Adrenal gland (tissue), 12 donors: ENCODE data around the gene APH1A. TPM values are rescaled to one million over a fixed set of nuclear protein-coding genes. Genes with fewer than 3 reads are reported as not detected.

Source experiments
- DNase-seq, 7 donors: peaks; one replicate each; pipeline ENCODE4 v3.0.0-alpha.2; 2019 to 2020
- H3K27ac ChIP-seq, 5 donors: fragments of 200-600 bp; sonication (generic) in 4 of 5; 1 replicate in 3 of 5; 2 replicates in 2 of 5; pipeline versions ENCODE4 v1.5.1 to v1.8.0; 2016 to 2020; ENCODE audit warnings: mild to moderate bottlenecking in 1 of 5
- H3K27me3 ChIP-seq: fragments of 200-600 bp; 2 replicates; pipeline ENCODE4 v1.8.0; 2021
- H3K36me3 ChIP-seq, 2 donors: fragments of 200-600 bp; replicated peaks in 1 of 2; 1 replicate in 1 of 2; 2 replicates in 1 of 2; pipeline versions ENCODE4 v1.5.1 to v1.8.0; 2018 to 2022
- H3K4me1 ChIP-seq, 2 donors: fragments of 200-600 bp; replicated peaks in 1 of 2; 1 replicate in 1 of 2; 2 replicates in 1 of 2; pipeline versions ENCODE4 v1.5.1 to v1.8.0; 2018 to 2021
- H3K4me3 ChIP-seq, 4 donors: fragments of 200-600 bp; sonication (generic) in 3 of 4; one replicate each; pipeline ENCODE4 v1.5.1; 2016 to 2018
- H3K9me3 ChIP-seq, 3 donors: fragments of 200-600 bp; sonication (generic) in 1 of 3; replicated peaks in 1 of 3; 1 replicate in 2 of 3; 2 replicates in 1 of 3; pipeline versions ENCODE4 v1.5.1 to v1.8.0; 2016 to 2021
- POLR2A ChIP-seq, 2 donors: fragments of 450-650 bp; IDR thresholded peaks; one replicate each; pipeline ENCODE4 v1.6.1; 2017; ENCODE audit warnings: antibody characterized with exemption in 2 of 2, mild to moderate bottlenecking in 2 of 2, moderate library complexity in 1 of 2
- WGBS, 4 donors: extraction: QIAGEN DNeasy Blood & Tissue Kit in 2 of 4; methylation state at CpG; one replicate each; pipeline versions ENCODE4 v1.1.5 to v1.1.7; 2013 to 2017; 5-methylcytosine and 5-hydroxymethylcytosine counted together
- intact Hi-C, 2 donors: fragments of 100-400 bp; cut with DNase I; formaldehyde crosslinking; loops; one replicate each; pipeline versions ENCODE4 v1.14.1 to v1.15.0; 2022 to 2023
- polyA plus RNA-seq, 3 donors: library from polyadenylated mRNA; stranded (reverse); fragments of 200-250 nt in 2 of 3; fragments of 350-450 nt in 1 of 3; fragmentation: Illumina TruSeq in 1 of 3; extraction: RNeasy Lipid Tissue Mini Kit (QIAGEN cat#74804) in 1 of 3; gene quantifications; one replicate each; pipeline ENCODE4 v1.2.3, GENCODE V29; 2013 to 2014
- total RNA-seq, 9 donors: library from RNA; depleted of rRNA in 4 of 9; stranded (reverse); fragments of >200 nt in 4 of 9; fragments of 120-200 nt in 1 of 9; fragmentation: NEBNext Ultra II Directional in 1 of 9; extraction: Animal tissue kit (Norgen Biotek cat#: 25700) in 1 of 9; gene quantifications; one replicate each; pipeline versions ENCODE4 v1.1.0 to v1.2.4, GENCODE V29; 2013 to 2023
- TF ChIP-seq, protein P1 (sequence below), 6 experiments: fragments of 450-650 bp in 4 of 6; fragments of 200-600 bp in 2 of 6; sonication (generic) in 1 of 6; IDR thresholded peaks; 1 replicate in 5 of 6; 2 replicates in 1 of 6; pipeline versions ENCODE4 v1.5.1 to v1.8.0; 2016 to 2021; ENCODE audit warnings: antibody characterized with exemption in 6 of 6, mild to moderate bottlenecking in 2 of 6, moderate library complexity in 1 of 6
- donor health status: healthy with polysubstance abuse.
- donor health status: Bipolar disorder and iron deficiency.
- donor health status: DM: yes; HTN: yes; CAD: no.
- donor health status: DM: no; HTN: no; CAD: no.
- donor health status: DM: no; HTN: no; CAD: no.
- donor health status: DM: yes; HTN: yes; CAD: no.

APH1A gene
- total and polyA plus RNA-seq, 12 donors: 59.4 to 179 (median 114) TPM

DNA sequence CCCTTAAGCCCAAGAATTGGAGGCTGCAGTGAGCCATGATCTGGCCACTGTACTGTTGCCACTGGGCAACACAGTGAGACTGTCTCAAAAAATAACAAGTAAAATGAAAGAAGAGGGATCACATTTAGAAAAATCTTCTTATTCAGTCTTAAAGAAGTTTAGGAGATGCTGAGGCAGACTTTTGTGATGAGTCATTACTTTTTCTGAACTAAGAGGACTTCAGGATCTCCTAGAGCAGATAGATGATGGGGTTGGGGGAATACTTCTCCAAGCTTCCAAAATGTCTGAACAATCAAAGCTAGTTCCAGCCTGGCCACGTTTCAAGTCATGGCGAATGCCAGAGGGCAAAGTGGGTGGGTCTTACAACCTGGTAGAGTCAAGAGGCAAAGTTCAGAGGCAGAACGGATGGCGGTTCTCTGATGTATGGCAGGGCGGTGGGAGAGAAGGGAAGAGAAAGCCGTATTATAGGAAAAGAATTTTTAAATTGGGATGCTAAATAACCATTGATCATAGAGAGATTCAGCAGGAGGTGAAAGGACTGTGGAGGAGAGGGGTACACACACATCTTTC lies 11.4 kb upstream of the APH1A start:
- Histone ChIP-seq H3K36me3 (no peaks in the 10 kb centered on the region), H3K4me1 (peaks cover 12 to 15% of the 10 kb centered on the region in 2 donors), H3K4me3 (no peak overlapping the region), H3K27ac (peak overlapping the region in 3 of 5 donors; percentile 89 to 94 (median 93)), H3K27me3 (no peaks in the 10 kb centered on the region), H3K9me3 (no peaks in the 10 kb centered on the region)
- DNase-seq: no peak
- no peak for TF ChIP-seq POLR2A (IDR thresholded peaks at IDR 0.05)
- TF ChIP-seq, protein P1, sequence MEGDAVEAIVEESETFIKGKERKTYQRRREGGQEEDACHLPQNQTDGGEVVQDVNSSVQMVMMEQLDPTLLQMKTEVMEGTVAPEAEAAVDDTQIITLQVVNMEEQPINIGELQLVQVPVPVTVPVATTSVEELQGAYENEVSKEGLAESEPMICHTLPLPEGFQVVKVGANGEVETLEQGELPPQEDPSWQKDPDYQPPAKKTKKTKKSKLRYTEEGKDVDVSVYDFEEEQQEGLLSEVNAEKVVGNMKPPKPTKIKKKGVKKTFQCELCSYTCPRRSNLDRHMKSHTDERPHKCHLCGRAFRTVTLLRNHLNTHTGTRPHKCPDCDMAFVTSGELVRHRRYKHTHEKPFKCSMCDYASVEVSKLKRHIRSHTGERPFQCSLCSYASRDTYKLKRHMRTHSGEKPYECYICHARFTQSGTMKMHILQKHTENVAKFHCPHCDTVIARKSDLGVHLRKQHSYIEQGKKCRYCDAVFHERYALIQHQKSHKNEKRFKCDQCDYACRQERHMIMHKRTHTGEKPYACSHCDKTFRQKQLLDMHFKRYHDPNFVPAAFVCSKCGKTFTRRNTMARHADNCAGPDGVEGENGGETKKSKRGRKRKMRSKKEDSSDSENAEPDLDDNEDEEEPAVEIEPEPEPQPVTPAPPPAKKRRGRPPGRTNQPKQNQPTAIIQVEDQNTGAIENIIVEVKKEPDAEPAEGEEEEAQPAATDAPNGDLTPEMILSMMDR (IDR thresholded peaks at IDR 0.05): no peak
- whole genome bisulfite sequencing, 4 donors: 79 to 82% (median 80%) methylated on average over 6 of the region's 6 CpGs
- intact Hi-C loops: no loop called here

DNA sequence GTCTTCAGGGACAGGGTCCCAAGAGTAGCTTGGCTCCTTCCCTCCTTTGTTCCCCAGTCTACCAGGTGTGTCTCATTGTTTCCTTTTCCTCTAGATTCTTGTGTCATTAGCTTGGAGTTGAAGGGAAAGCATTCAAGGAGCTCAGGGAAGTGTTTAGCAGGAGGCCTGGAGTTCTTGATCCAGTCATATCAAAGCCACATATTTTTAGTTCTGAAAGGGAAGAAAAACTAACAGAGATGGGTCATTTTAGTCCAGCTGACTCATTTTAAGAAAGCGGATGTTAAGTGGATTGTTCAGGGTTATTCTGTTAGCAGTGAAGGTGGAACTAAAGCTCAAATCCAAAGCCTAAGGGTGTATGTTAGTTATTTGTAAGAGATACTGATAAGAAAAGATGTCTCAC lies 4.5 kb upstream of the APH1A start:
- TF ChIP-seq, protein P1 (IDR thresholded peaks at IDR 0.05): no peak
- WGBS, 4 donors: 35 to 47% (median 45%) methylated on average over 1 of the region's 1 CpG
- no peaks in the 10 kb centered on the region for H3K9me3 ChIP-seq
- intact Hi-C loops: no loop called here
- no peaks in the 10 kb centered on the region for H3K36me3 ChIP-seq
- H3K27ac ChIP-seq: peak overlapping the region in 2 of 5 donors; percentile 8 to 22
- H3K4me3 ChIP-seq: no peak overlapping the region
- H3K27me3 ChIP-seq: no peaks in the 10 kb centered on the region
- H3K4me1 ChIP-seq: peaks cover 6 to 7% of the 10 kb centered on the region in 2 donors
- DNase-seq: no peak

DNA sequence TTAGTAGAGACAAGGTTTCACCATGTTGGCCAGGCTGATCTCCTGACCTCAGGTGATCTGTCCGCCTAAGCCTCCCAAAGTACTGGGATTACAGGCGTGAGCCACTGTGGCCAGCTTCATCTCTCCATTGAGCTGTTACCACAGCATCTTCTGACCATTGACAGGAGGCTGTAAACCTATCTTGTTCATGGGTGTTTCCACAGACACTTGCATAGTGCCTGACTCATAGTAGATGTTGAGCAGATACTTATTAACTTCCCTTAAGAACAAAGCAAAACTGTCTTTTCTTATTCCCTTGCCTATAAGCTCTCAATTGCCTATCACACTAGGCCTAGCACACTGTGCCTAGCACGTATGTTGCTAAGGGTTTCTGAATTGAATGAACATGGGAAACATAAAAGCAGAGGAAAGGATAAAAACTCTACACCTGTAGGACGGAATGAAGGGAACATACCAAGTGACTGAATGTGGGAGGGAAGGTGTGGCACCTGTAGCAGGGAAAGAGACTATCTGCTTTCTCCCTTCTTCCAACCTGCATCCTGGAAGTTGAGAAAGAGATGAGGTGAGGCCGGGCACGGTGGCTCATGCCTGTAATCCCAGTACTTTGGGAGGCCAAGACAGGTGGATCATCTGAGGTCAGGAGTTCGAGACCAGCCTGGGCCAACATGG lies 2.6 kb upstream of the APH1A start:
- no peak for TF ChIP-seq POLR2A (IDR thresholded peaks at IDR 0.05)
- TF ChIP-seq, protein P1 (IDR thresholded peaks at IDR 0.05): no peak
- WGBS, 4 donors: 92 to 95% (median 94%) methylated on average over 6 to 7 of the region's 7 CpGs
- peaks cover 16 to 18% of the 10 kb centered on the region in 2 donors for H3K4me1 ChIP-seq
- H3K4me3 ChIP-seq: no peak overlapping the region
- peak overlapping the region in 1 of 5 donors; percentile 12 for H3K27ac ChIP-seq
- H3K36me3 ChIP-seq: peaks cover 0 to 9% of the 10 kb centered on the region in 2 donors
- intact Hi-C loops: no loop called here
- H3K27me3 ChIP-seq: no peaks in the 10 kb centered on the region
- no peak for DNase-seq
- H3K9me3 ChIP-seq: no peaks in the 10 kb centered on the region

DNA sequence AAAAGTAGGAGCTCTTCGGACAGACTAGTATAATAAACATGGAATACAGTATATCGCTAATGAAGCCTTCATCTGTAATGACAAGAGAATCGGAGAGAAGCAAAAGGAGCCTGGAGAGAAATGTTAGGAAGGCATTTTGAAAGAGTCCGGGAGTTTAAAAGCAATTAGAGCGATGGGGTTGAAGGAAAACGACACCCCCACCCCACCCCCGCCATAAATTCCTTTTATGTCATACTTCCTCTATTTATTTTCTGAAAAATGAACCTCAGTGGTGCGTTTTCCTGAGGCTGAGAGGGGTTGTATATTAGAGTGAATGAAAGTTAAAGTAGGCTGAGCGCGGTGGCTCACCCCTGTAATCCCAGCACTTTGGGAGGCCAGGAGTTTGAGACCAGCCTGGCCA lies 635 bp upstream of the APH1A start:
- intact Hi-C loops: no loop called here
- H3K36me3 ChIP-seq: peaks cover 0 to 29% of the 10 kb centered on the region in 2 donors
- peak overlapping the region in 3 of 4 donors; percentile 68 to 97 (median 92) for H3K4me3 ChIP-seq
- peak overlapping the region; percentile 67 to 98 (median 95) for H3K27ac ChIP-seq
- no peak for DNase-seq
- H3K27me3 ChIP-seq: no peaks in the 10 kb centered on the region
- no peaks in the 10 kb centered on the region for H3K9me3 ChIP-seq
- peaks cover 16 to 18% of the 10 kb centered on the region in 2 donors for H3K4me1 ChIP-seq
- TF ChIP-seq, protein P1 (IDR thresholded peaks at IDR 0.05): no peak
- TF ChIP-seq POLR2A (IDR thresholded peaks at IDR 0.05): no peak
- WGBS, 4 donors: 28 to 36% (median 31%) methylated on average over 10 of the region's 10 CpGs
